ENCODE results near the gene COLEC11. TPM values are rescaled to one million over a fixed set of nuclear protein-coding genes. Genes with fewer than 3 reads are reported as not detected.
A peak's percentile ranks its signal among the peaks of the same experiment; 100 is the strongest.

COLEC11 gene
- total and polyA plus RNA-seq, 2 of the 13 experiments (the other 11 are each of a cell fraction or from before 2014, with no cell fraction given): 1.5 to 3.0 TPM

GRCh38 chr2:3558205-3559014 lies 36.5 kb upstream of the COLEC11 start, which contains the start of gene RNASEH1 (continued):
- peak; percentile 77; the same call in 1 of the 2 replicates for TF ChIP-seq KDM3A (CRISPR knock-in tag; IDR thresholded peaks at IDR 0.05; ENCODE audit: low read depth)
- peak; percentile 58 for TF ChIP-seq SP2 (CRISPR knock-in tag; IDR thresholded peaks at IDR 0.05)
- peak; percentile 99 for TF ChIP-seq MYC (CRISPR knock-in tag; IDR thresholded peaks at IDR 0.05; ENCODE audit: borderline replicate concordance)
- TF ChIP-seq HIVEP1 (CRISPR knock-in tag; IDR thresholded peaks at IDR 0.05): peak; percentile 91
- TF ChIP-seq ZBTB7A (CRISPR knock-in tag; IDR thresholded peaks at IDR 0.05): 0 out of 2 replicates have a peak, but pooled peaks have one; percentile 29
- TF ChIP-seq ZBTB37 (CRISPR knock-in tag; IDR thresholded peaks at IDR 0.05): peak; percentile 79; the same call in 1 of the 2 replicates
- TF ChIP-seq NR2C2 (CRISPR knock-in tag; IDR thresholded peaks at IDR 0.05; ENCODE audit: borderline replicate concordance): peak; percentile 98
- no peak for TF ChIP-seq NR1H2 (CRISPR knock-in tag; IDR thresholded peaks at IDR 0.05; ENCODE audit: borderline replicate concordance, low read depth)
- peak; percentile 66; the same call in 1 of the 2 replicates for TF ChIP-seq ZSCAN25 (CRISPR knock-in tag; IDR thresholded peaks at IDR 0.05)
- TF ChIP-seq TFDP2 (CRISPR knock-in tag; IDR thresholded peaks at IDR 0.05): peak; percentile 97
- TF ChIP-seq ZNF737 (CRISPR knock-in tag; IDR thresholded peaks at IDR 0.05; ENCODE audit: borderline replicate concordance): no peak
- TF ChIP-seq CBX5 (CRISPR knock-in tag; IDR thresholded peaks at IDR 0.05; ENCODE audit: borderline replicate concordance): peak; percentile 90; the same call in 1 of the 2 replicates
- peak; percentile 97; the same call in 1 of the 2 replicates for TF ChIP-seq KLF6 (CRISPR knock-in tag; IDR thresholded peaks at IDR 0.05)
- TF ChIP-seq CCAR2 (optimal IDR thresholded peaks at IDR 0.05; ENCODE audit: low read depth, low read length): no peak
- TF ChIP-seq TSC22D2 (CRISPR knock-in tag; IDR thresholded peaks at IDR 0.05; ENCODE audit: borderline replicate concordance): peak; percentile 88
- TF ChIP-seq ZNF577 (CRISPR knock-in tag; IDR thresholded peaks at IDR 0.05; ENCODE audit: borderline replicate concordance, low read depth): peak; percentile 96; the same call in 1 of the 2 replicates
- TF ChIP-seq ZNF850 (CRISPR knock-in tag; conservative IDR thresholded peaks at IDR 0.05): no peak
- peak; percentile 75; the same call in 1 of the 2 replicates for TF ChIP-seq ZNF44 (CRISPR knock-in tag; IDR thresholded peaks at IDR 0.05)
- TF ChIP-seq ZNF780A (CRISPR knock-in tag; IDR thresholded peaks at IDR 0.05): peak; percentile 96; the same call in 1 of the 2 replicates
- peak; percentile 8 for TF ChIP-seq ZBTB33 (CRISPR knock-in tag; IDR thresholded peaks at IDR 0.05)
- peak; percentile 93 for TF ChIP-seq IRX3 (CRISPR knock-in tag; IDR thresholded peaks at IDR 0.05; ENCODE audit: borderline replicate concordance, low read depth)
